T follicular helper cell (primary cell): ENCODE data around the gene GASK1A.

Experiments
- DNase-seq: peaks from one replicate; pipeline ENCODE4 v3.0.0-alpha.2; 2020; ENCODE audit warnings: low read depth

Gene GASK1A

GRCh38 chr3:43013743-43014155, 34.6 kb downstream of the GASK1A start:
- DNase-seq, result no peak

GRCh38 chr3:43014241-43014640, 35.1 kb downstream of the GASK1A start:
- no peak for DNase-seq

GRCh38 chr3:43014956-43015355, 35.8 kb downstream of the GASK1A start:
- DNase-seq, result no peak

- no peak for DNase-seq
Measured at GRCh38 chr3:43015572-43015971, 36.5 kb downstream of the GASK1A start.

GRCh38 chr3:43015991-43016865, 37.1 kb downstream of the GASK1A start:
- DNase-seq, result no peak

GRCh38 chr3:43017004-43017403, 37.9 kb downstream of the GASK1A start:
- DNase-seq, result no peak

GRCh38 chr3:43017593-43018195, 38.6 kb downstream of the GASK1A start:
- DNase-seq, result no peak

- DNase-seq, result no peak
Measured at GRCh38 chr3:43018246-43018645, 39.1 kb downstream of the GASK1A start.

GRCh38 chr3:43019006-43019809, 40.1 kb downstream of the GASK1A start:
- DNase-seq, result no peak

GRCh38 chr3:43019826-43020225, 40.7 kb downstream of the GASK1A start:
- no peak for DNase-seq

- DNase-seq, result no peak
Measured at GRCh38 chr3:43021186-43021585, 42.1 kb downstream of the GASK1A start.

- no peak for DNase-seq
Measured at GRCh38 chr3:43022121-43022520, 43.0 kb downstream of the GASK1A start.

- DNase-seq, result no peak
Measured at GRCh38 chr3:43023066-43023465, 44.0 kb downstream of the GASK1A start.

- DNase-seq, result no peak
Measured at GRCh38 chr3:43023746-43024145, 44.6 kb downstream of the GASK1A start.

GRCh38 chr3:43024181-43024885, 45.2 kb downstream of the GASK1A start:
- peak; percentile 46 for DNase-seq

- no peak for DNase-seq
Measured at GRCh38 chr3:43025423-43025822, 46.3 kb downstream of the GASK1A start.

- DNase-seq, result no peak
Measured at GRCh38 chr3:43028001-43028400, 48.9 kb downstream of the GASK1A start.

- no peak for DNase-seq
Measured at GRCh38 chr3:43028678-43029490, 49.8 kb downstream of the GASK1A start.

GRCh38 chr3:43030162-43030935, 51.2 kb downstream of the GASK1A start:
- no peak for DNase-seq

- no peak for DNase-seq
Measured at GRCh38 chr3:43031485-43031884, 52.4 kb downstream of the GASK1A start.
